Activated effector memory CD4-positive, alpha-beta T cell treated with anti-CD3 and anti-CD28 coated beads, Interleukin-2, amount 50 U/mL, for 16 hours (primary cell): ENCODE results near the gene POLR3GL.
A peak's percentile ranks its signal among the peaks of the same experiment; 100 is the strongest.

ENCODE experiments used
- DNase-seq: peaks from one replicate; pipeline ENCODE4 v3.0.0-alpha.2; 2020

The POLR3GL gene

DNA sequence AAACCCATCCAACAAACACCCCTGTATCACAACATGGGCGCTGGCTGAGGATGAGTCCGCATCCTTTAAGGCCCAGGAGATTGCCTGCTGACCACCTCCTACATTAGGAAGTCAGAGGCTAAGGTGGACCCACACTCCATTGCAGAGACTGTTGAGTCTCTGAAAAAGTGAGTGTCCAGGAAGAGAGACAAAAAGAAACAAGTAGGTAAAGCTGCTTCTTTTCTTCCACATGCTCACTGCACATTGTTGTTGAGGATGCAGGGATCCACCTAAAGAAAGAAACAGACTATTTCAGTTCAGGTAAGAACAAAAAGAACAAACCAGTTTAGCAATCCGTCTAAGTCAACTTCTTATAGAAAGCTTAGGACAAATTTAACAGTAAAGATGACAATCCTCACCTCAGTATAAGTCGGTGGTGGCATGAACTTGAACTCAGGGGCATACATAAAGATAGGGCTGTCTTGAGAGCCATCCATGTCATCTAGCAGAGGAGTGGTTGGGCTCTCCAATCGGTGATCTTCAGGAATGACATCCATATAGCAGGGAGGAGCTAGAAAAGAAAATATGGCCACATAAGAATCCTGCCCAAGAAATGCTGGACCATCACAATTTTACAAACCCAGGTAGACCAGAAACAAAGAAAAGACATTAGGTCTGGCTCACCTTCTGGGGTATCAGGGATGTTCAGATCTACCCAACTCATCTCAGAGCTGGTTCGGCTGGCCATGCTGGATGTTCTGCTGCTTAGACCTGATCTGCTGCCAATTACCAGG lies 29.3 kb downstream of the POLR3GL start:
- peak; percentile 53 for DNase-seq

- DNase-seq, result peak; percentile 77
Measured at GRCh38 chr1:145994391-145995120, 30.1 kb downstream of the POLR3GL start.

DNA sequence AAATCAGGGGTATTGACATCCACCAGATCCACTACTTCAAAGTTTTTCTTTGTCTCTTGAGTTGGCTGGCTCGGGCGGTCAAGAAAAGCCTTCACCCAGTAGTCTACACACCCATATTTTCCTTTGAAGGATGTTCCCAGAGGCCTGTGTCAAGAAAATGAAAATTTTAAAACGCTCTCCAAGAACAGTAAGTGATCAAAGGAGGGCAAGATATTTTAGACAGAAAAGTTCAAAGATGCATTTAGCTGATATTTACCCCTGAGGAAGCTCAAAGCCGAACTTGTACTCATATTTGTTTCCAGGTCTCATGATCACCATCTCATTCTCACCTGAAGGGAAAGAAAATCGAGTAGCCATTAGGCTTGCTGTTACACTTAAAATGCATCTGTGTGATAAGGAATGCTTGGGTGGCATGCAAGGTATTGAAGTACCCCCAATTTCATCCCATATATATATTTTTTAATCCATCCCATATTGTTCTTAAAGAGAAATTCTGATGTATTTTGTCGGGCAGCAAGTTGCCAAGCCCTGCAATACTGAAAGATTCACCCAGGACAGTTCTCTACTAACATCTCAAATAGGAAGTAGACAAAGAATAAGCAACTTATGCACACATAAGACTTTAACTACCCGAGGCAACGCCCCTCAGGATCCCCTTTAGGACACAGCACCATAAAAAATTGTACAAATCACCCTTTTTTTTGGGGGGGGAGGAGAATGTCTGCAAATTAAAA lies 30.8 kb downstream of the POLR3GL start:
- DNase-seq, result peak; percentile 47

DNA sequence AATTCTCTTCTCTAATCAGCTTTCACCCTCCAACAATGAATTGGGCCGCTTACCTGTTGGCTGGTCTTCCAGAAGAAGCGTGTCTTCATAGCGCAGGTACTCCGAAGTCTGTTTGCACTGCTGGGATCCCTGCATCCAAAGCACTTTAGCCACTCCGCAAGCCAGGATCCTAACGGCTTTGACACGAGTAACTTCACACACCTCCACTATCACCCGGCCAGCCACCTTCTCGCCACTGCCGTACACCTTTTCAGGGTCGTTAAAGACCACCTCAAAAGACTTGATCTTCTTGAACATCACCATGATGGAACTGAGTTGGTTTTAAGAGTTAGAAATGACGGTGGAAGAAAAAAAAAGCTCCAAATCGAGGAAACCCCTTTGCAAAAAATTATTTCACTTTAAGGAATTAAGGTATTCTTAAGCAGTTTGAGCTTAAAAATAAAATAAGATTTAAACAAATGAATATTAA lies 31.5 kb downstream of the POLR3GL start:
- DNase-seq, result no peak

GRCh38 chr1:145996433-145997015 lies 32.0 kb downstream of the POLR3GL start, which contains the start of gene TXNIP:
TXNIP (minus strand) TSS chr1:145996579; CDS start chr1:145996266, 313 bp downstream.
- DNase-seq, result peak; percentile 98

GRCh38 chr1:145997016-145997717 lies 32.7 kb downstream of the POLR3GL start:
- peak; percentile 84 for DNase-seq

DNA sequence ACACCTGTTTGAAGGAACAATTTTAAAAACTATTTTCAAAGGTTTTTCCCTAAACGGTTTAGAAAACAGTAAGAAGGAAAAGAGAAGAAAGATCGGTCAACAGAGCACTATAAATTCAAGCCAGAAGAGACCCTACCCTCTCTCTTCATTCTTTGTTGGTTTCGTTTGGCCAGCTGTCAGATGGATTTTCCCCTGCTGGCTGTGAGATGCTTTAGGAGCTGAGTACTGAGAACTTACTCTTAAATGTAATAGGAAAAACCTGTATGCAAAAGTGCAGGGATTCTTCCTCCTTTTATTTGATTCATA lies 33.2 kb downstream of the POLR3GL start:
- no peak for DNase-seq

GRCh38 chr1:145999321-146000024 lies 35.0 kb downstream of the POLR3GL start:
- no peak for DNase-seq

GRCh38 chr1:146001709-146002108 lies 37.2 kb downstream of the POLR3GL start:
- no peak for DNase-seq

DNA sequence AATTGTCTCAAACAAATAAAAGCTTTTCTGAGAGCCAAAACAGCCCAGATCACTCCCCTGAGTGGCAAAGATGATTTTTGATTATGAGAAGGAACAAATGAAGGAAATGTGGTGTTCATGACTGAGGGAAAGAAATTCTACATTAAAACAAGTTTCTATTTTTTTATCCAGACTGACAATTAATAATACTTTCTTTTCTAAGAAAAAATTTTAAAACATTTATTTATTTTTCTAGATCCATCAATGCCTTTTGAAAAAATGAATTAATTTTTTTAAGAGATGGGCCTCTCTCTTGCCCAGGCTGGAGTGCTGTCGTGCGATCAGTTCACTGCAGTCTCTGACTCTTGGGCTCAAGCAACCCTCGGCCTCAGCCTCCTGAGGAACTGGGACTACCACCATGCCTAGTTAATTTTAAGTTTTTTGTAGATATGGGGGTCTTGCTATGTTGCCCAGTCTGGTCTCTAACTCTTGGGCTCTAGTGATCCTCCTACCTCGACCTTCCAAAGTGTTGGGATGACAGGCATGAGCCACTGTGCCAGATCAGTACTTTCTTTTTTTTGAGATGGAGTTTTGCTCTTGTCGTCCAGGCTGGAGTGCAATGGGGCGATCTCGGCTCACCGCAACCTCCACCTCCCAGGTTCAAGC lies 43.1 kb downstream of the POLR3GL start:
- DNase-seq, result no peak

DNA sequence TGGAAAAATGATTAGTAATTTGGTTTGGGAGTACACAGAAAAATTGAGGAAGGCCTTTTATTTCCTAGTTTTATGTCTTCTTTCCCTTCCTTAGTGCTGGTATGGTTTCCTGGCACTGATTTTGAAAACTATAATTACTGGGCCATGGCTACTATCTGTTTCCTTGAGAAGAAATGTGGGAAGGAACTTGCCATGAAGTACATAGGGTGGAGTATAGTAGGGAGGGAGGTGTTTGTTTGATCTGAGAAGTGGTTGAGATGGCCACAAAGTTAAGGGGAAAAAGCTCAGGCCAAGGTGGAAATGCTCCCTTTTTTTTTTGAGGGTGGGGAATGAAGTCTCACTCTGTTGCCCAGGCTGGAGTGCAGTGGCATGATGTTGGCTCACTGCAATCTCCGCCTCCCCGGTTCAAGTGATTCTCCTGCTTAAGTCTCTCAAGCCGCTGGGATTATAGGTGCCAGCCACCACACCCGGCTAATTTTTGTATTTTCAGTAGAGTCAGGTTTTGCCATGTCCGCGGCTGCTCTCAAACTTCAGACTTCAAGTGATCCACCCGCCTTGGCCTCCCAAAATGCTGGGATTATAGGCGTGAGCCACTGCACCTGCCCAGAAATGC lies 45.7 kb downstream of the POLR3GL start:
- DNase-seq, result no peak

GRCh38 chr1:146012703-146013558 lies 48.4 kb downstream of the POLR3GL start:
- DNase-seq, result peak; percentile 76

DNA sequence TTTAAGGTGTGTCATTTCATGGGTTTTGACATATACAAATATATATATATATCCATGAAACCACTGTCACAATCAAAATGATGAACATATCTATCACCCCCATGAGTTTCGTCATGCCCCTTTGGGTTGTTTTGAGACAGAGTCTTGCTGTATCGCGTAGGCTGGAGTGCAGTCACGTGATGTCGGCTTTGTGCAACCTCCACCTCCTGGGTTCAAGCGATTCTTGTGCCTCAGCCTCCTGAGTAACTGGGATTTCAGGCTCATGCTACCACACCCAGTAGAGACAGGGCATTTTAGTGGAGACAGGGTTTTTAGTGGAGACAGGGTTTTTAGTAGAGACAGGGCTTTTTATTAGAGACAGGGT lies 49.1 kb downstream of the POLR3GL start:
- no peak for DNase-seq

DNA sequence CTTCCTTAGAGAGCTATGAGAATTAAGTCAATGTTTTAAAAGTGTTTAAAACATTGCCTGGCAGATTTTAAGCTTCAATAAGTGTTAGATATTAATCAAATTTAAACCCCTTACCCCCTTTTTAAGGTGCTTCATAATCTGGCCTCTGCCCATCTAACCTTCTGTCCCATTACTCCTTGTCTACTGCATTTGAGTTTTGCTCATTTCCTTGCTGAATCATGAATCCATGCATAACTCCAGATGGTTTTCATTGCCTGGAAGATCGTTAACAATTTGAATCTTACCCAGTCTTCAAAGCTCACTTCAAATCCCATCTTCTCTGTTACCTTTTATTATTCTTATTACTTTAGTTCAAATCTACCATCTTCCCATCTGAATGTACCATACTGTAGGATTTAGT lies 52.4 kb downstream of the POLR3GL start:
- DNase-seq, result no peak

- DNase-seq, result no peak
Measured at GRCh38 chr1:146019231-146020057, 55.0 kb downstream of the POLR3GL start.

DNA sequence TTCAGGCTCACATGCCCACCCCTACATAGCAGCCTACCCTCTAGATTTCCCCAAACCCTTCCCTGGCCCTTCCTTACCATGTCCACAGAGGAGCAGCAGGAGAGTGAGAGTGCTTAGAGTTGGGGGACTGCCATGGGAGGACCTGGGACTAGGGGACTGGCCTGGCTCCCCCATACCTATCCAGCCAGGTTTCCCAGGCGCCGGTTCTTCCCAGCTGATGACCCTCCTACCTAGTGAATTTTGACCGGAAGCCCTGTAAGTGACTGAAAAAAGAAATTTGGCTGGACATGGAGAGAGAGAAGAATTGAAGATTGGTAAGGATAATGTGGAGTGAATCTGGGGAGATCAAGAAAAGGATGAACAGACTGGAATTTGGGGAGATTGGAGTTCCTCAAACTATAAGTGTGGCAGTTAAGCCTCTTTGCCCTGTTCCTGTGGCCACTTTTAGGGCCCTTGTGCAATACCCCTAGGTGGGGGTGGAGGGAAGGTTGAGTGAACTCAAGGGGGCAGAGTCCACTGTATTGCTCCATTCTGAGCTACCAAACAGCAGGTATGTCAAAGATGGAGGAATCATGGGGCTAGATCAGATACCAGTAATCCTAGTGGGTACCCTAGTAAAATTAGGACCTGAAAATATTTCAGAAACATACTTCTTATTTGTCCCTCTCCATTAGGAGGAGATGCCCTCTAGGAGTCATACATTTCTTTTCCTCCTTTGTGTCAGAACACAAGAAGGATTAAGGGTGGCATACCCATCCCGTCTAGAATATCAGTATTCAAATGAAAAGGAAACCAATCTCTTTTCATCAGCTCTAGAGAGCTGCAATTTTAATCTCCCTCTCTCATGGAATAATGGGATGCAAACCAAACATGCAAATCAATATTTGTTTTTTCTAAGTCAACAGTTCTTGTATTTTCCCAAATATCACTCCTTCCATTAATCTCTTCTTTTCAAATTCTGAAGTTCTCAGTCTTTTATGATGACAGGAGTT lies 55.9 kb downstream of the POLR3GL start:
- no peak for DNase-seq

GRCh38 chr1:146021050-146021445 lies 56.6 kb downstream of the POLR3GL start:
- no peak for DNase-seq
